CD1c-positive myeloid dendritic cell (primary cell): Measurements from ENCODE around the gene TBRG4.
A peak's percentile ranks its signal among the peaks of the same experiment; 100 is the strongest.

Experiments used
- DNase-seq: peaks from one replicate; pipeline ENCODE4 v3.0.0-alpha.2; 2016; ENCODE audit errors: extremely low spot score

TBRG4 gene

DNA sequence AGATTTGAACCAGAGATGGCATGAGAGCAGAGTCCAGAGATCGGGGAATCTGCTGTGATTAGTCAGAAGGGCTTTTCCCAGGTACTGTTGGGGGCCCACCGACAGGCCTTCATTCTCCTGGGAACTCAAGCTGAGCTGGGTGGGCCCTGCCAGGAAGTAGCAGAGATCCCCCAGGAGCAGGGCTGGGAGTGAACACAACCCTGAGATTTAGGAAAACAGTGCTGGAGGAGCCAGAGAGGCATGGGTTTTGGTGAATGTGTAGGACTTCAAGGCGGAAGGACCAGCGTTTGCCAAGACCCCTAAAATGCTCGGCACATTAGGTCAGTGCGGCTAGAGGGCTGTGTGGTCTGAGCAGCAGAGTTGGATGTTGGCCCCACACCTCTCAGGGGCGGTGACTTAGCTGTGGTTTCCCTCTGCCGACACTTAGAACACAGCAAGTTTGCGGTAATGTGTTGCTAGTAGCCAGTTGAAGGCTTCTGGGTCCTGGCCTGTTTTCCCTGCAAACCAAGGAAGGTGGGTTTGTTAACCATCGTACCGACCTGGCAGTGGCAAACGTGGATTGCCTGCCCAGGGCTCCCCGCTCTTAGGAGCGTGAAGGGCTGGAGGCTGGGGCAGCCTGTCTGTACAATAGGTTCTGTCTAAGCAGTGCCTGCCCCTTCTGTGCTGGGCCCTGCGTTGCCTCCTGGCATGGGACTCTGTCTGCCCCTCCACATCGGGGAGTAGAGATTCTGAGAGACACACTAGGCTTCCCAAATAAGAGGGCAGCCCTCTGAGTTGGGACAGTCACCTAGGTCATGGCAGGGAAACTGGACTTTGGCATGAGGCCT is 36.8 kb downstream of the TBRG4 start:
- DNase-seq = no peak

GRCh38 chr7:45073786-45074527 is 37.5 kb downstream of the TBRG4 start:
- no peak for DNase-seq

- peak; percentile 11 for DNase-seq
Measured at GRCh38 chr7:45073031-45073785, 38.3 kb downstream of the TBRG4 start.

DNA sequence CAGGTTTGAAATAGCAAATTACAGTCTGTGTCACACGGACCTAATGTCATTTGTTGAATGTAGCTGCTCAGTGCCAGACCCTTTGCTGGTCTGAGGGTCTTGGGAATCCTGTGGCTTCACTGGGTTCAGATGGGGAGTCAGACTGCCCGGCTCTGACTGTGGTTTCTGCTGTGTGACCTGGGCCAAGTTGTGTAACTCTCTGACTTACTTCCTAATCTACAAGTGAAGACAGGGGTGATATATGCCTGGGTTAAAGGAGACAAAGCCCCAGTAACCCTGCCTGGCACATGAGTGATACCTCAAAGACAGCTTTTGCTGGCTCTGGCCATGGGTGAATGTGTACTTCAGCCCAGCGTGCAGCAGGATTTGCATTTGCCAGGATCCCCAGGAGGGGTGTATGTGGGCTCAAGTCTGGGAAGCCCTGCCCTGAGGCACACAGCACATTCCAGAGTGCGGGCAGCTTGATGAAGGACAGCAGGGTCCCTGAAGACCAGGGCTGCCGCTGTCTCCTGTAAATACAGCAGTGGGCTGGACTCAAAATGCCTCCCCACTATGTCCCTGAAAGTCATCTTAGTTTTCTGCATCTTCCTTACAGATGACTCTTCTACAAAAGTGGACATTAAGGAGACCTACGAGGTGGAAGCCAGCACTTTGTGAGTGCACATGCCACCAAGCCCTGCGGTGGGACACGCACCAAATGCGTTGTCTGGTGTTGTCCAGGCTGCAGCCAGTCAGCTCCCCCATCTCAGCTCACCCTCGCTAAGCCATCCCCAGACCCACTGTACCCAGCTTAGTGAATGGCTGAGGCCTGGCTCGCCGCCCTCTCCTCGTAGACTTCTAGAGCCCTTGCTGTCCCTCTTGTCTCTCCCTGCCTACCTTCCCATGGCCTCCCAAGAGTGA is 39.1 kb downstream of the TBRG4 start:
- DNase-seq = peak; percentile 29

DNA sequence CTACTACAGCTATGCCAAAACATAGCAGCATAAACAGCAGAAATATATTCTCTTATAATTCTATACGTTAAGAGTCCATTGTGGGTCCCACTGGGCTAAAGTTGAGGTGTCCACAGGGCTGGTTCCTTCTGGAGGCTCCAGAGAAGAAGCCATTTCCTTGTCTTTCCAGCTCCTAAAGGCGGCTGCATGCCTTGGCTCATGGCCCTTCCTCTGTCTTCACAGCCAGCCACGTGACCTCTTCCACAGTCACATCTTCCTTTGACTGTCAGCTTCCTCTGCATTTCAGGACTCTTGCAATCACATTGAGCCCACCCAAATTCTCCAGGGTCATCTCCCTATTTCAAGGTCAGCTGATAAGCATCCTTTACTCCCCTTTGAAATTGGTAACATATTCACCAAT is 40.0 kb downstream of the TBRG4 start:
- DNase-seq = no peak

DNA sequence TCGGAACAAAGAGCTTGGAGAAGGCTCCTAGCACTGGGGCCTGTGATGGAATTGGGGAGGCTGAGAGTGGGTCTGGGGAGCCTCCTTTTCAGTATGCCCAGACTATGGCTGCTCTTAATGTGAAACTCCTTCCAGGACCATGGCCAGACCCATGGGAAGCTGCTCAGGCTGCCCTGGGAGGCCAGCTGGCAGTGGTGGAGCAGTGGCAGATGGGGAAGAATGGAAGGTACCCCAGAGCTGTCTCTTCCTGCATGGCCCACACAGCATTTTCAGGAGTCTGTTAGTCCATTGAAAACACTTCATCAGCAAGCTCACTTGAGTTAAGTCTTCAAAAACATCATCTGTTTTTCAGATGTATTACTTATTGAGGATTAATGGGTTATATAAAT is 41.2 kb downstream of the TBRG4 start:
- DNase-seq = no peak

DNA sequence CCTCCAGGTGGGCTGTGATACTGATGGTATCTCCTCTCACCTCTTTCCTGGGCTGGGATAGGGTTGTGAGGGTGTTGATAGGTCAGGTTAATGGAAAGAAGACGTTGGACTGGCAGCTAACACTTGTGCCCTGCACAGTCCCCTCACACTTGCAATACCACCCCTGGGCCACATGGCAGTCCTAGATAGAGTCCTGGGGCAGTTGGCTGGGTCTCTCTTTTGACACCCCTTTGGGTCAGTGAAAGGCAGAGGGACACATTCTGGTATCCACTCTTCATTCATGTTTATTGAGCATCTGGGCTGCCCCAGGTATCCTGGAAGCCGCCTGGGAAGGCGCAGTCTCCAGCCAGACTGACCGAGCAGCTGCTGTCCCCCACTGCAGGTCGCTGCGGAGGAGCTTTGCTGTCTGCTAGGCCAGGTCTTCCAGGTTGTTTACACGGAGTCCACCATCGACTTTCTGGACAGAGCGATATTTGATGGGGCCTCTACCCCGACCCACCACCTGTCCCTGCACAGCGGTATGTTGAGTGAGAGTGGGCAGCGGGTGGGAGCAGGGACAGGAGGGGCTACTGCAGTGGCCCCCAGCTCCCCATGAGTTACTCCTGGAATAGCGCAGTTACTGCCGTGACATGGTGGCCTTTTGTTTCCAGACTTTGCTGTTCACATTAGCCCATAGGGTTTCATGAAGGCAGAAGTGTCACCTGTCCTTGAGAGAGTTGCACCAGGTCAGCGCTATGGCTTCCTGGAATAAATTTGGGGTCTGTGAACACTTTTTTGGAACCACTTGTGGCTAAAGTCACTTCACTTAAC is 41.8 kb downstream of the TBRG4 start:
- no peak for DNase-seq

DNA sequence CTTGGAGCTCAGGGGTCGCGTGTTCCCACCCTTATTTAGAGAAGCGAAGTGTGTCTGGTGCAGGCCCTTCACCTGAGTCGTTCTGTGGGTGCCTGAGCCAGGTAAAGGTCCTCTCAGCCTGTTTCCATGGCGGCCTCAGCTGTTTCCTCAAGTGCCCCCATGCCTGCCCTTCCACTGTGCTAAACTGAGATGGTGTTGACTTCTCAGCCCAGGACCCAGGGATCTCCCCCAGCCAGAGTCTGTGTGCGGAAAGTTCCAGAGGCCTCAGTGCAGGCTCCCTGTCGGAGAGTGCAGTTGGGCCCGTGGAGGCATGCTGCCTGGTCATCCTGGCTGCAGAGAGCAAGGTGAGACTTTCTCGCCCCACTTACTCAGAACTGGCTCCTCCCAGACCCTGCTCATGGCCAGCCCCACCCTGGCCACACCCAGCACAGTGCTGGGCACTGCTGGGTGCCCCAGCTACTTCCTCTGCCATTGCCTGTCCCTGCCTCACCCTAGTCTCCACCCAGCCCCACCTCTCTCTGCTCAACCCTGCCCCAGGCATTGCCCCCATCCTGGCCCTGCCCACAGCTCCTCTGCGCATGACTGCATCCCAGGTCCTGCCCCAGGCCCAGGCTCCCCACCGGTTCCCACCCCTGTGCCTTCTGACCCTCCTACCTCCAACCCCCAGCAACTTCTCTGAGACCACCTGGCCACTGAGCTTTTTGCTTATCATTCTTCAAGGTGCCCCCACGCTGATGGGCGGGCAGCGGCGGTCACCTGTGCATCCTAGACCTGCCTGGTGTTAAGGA is 43.1 kb downstream of the TBRG4 start:
- DNase-seq = no peak

DNA sequence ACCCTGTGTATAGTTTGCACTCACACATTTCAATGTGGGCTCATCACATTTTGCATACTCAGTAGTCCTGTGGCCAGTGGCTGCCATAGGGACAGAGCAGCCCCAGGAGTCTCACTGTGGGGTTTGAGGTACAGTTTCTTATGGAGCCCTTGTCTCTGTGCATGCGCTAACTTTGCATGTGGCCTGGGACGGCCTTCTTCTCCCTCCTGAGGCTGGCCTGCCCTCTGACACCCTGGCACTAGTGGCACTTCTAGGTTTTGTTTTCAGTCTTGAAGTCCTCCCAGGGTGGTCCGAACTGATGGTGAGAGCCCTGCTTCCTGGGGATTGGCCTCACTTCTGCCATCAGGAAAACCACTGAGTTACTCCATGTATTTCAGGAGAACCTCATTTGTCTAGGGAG is 43.9 kb downstream of the TBRG4 start:
- no peak for DNase-seq

- DNase-seq = no peak
Measured at GRCh38 chr7:45066409-45066808, 45.1 kb downstream of the TBRG4 start.

DNA sequence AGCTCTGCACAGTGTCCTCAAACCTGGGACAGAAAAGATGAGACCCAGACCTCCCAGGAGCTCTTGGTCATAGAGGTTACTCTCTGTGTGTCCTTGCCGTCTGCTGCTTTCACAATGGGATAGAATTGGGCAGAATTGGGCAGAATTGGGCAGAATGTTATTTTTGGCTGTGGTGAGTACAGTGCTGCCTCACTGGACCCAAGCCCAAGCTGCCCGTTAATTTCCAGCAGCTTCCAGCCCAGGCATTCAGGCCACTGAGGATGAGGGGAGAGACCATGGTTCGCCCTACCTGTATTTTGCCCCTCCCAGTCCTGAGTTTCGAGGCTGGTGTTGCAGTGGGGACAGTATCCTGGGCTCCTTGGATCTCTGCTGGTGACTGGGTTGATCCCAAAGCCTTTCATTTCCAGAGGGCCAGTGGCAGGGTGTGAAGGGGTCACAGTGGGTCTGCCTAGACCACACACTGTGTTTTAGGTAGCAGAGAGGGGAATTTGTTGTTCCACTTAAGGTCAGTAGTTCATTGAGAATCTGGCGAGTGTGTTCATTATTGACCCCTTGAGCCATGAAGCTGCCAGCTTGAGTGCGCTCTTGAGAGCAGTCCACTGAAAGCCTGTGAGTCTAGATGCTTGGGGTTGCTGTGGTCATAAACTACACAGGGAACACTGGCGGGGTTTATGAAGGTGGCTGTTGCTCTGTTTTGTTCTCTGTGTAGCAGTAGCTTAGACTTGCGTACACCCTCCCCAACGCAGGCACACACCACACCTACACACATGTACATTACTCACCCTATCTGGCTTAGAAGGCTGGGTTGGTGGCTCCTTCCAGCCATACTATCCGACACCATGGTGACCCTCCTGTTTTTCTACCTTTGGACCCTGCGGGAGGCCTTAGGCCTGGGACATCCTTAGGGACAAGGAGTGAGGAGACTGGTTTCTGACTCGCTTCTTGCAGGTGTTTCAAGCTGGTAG is 46.2 kb downstream of the TBRG4 start:
- DNase-seq = no peak

DNA sequence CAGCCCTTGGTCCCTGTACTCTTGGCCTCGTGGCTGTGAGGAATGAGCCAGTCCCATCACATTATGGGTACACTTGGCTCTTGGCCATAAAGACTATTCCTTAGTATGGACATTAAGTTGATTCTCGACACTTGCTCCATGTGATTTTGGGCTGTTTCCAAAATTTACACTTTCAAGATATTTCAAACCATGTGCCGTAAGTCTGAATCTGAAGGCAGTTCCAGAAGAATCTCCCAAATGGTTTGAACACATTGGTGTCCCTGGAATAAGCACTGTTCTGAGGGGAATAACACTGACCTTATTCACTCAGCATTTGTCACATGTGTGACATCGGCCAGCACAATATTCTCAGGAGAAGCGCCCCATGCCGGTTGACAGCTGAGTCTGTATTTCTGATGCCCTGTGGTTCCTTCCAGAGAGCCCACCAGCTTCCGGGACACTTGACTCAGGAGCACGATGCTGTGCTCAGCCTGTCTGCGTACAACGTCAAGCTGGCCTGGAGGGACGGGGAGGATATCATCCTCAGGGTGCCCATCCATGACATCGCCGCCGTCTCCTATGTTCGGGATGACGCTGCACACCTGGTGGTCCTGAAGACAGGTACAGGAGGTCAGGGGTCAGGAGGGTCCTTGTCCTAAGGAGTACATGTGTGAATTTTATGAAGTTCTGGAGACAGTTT is 47.3 kb downstream of the TBRG4 start:
- DNase-seq = no peak

DNA sequence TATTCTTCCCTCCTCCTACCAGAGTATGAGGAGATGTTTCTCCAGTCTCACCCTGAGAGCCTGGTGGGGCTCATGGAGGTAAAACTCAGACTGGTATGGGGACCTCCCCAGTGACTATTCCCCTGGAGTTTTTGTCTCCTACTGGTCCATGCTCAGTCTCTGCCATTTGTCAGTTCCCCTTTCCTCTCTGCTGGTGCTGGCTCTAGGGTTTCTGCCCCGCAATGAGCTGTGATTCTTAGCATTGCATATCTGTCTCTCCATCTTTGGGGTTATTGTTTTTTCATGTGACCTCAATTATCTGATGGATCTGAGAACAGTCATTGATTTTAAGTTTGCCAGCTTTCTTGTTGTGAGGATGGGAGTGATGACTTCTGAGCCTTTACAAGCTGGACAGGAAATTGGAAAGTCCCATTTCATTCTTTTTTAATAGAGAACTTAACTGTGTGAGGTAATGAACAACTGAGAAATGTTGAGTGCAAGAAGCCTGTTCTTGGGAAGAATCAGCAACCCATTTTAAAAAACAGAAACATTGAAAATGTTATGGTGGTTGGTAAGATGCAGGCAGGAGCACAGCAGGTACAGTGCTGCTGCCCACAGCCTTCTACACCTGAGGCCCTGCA is 49.6 kb downstream of the TBRG4 start:
- no peak for DNase-seq

DNA sequence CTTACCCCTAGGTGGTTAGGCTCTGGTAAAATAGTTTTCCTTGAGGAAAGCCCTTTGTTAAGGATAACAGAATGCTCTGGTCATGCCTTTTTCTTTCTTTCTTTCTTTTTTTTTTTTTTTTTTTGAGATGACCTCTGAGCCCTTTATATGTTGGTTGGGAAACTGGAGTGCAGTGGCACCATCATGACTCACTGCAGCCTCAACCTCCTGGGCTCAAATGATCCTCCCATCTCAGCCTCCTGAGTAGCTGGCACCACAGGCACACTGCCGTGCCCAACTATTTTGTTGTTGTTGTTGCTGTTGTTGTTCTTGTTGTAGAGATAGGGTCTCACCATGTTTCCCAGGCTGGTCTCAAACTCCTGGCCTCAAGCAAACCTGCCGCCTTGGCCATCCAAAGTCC is 50.1 kb downstream of the TBRG4 start:
- no peak for DNase-seq

DNA sequence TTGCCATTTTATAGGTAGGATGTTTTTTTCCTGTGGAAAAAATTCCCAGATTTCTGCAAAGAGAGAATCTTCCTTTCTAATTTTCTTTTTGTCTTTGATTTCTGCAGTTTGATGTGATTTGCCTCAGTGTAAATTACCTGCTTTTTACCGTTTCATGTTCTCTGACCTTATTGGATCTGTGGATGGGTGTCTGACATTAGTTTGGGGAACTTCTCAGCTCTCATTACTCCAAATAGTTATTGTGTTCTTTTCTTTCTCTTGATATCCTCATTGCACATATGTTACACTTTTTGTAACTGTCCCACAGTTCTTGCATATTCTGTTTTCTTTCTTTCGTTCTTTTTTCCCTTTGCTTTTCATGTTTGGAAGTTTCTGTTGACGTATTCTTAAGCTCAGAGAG is 51.2 kb downstream of the TBRG4 start:
- no peak for DNase-seq

GRCh38 chr7:45057878-45058277 is 53.6 kb downstream of the TBRG4 start:
- DNase-seq = no peak

- DNase-seq = no peak
Measured at GRCh38 chr7:45055594-45056219, 55.8 kb downstream of the TBRG4 start.
